HG02610 (cell line): Measurements from ENCODE around the gene NEURL2.

Experiments used
- ATAC-seq: cut with Tn5 transposase; IDR thresholded peaks from one replicate; pipeline ENCODE4 v1.9.1; 2021; ENCODE audit warnings: mild to moderate bottlenecking, moderate library complexity; ENCODE audit not compliant: unreplicated experiment

The NEURL2 gene

GRCh38 chr20:45920462-45921336 lies 29.7 kb upstream of the NEURL2 start:
- ATAC-seq = no peak

GRCh38 chr20:45919542-45920399 lies 28.8 kb upstream of the NEURL2 start:
- no peak for ATAC-seq

- no peak for ATAC-seq
Measured at GRCh38 chr20:45918779-45919537, 27.9 kb upstream of the NEURL2 start.

- no peak for ATAC-seq
Measured at GRCh38 chr20:45918182-45918737, 27.3 kb upstream of the NEURL2 start.

- ATAC-seq = no peak
Measured at GRCh38 chr20:45917790-45918141, 26.8 kb upstream of the NEURL2 start.

GRCh38 chr20:45913116-45913515 lies 22.1 kb upstream of the NEURL2 start:
- ATAC-seq = no peak

GRCh38 chr20:45912344-45912682 lies 21.3 kb upstream of the NEURL2 start:
- ATAC-seq = no peak

GRCh38 chr20:45911486-45912343 lies 20.7 kb upstream of the NEURL2 start, which contains the start of gene PLTP:
Gene PLTP (minus strand): TSS chr20:45912155. CDS start chr20:45911452, 703 bp downstream.
- ATAC-seq = no peak

- peak; percentile 93 for ATAC-seq
Measured at GRCh38 chr20:45910670-45911485, 19.9 kb upstream of the NEURL2 start.

GRCh38 chr20:45909817-45910669 lies 19.0 kb upstream of the NEURL2 start:
- ATAC-seq = no peak

- no peak for ATAC-seq
Measured at GRCh38 chr20:45909336-45909808, 18.4 kb upstream of the NEURL2 start.

GRCh38 chr20:45908084-45908483 lies 17.1 kb upstream of the NEURL2 start:
- ATAC-seq = no peak

GRCh38 chr20:45907219-45907948 lies 16.4 kb upstream of the NEURL2 start:
- ATAC-seq = no peak

GRCh38 chr20:45905505-45906079 lies 14.6 kb upstream of the NEURL2 start:
- ATAC-seq = no peak

GRCh38 chr20:45904583-45905504 lies 13.8 kb upstream of the NEURL2 start:
- no peak for ATAC-seq

- no peak for ATAC-seq
Measured at GRCh38 chr20:45902199-45902701, 11.2 kb upstream of the NEURL2 start.
